GM23338 (cell line): ENCODE data around the gene EPGN. TPM values are rescaled to one million over a fixed set of nuclear protein-coding genes. Genes with fewer than 3 reads are reported as not detected.

Experiments
- ATAC-seq: fragments of 200-7000 bp; cut with Tn5 transposase; 3 replicates; pipeline ENCODE4 v1.9.1; 2020
- DNase-seq: peaks from one replicate; pipeline ENCODE4 v3.0.0-alpha.2; 2015; ENCODE audit warnings: low spot score
- H2AFZ ChIP-seq: fragments of 200-600 bp; sonication (generic); 2 replicates; pipeline ENCODE4 v1.8.0; 2016; ENCODE audit warnings: antibody characterized with exemption, mild to moderate bottlenecking, moderate library complexity
- H3F3A ChIP-seq: fragments of 200-600 bp; sonication (generic); replicated peaks from 2 replicates; pipeline ENCODE4 v1.8.0; 2017; ENCODE audit warnings: antibody characterized with exemption, mixed run types, low read depth
- H3K27ac ChIP-seq: fragments of 200-600 bp; sonication (generic); 2 replicates; pipeline ENCODE4 v1.6.1; 2016; ENCODE audit warnings: low read depth
- H3K27me3 ChIP-seq: fragments of 200-600 bp; sonication (generic); 2 replicates; pipeline ENCODE4 v1.8.0; 2016; ENCODE audit warnings: mild to moderate bottlenecking, mixed run types, moderate library complexity; ENCODE audit not compliant: insufficient read depth
- H3K36me3 ChIP-seq: fragments of 200-600 bp; sonication (generic); 2 replicates; pipeline ENCODE4 v1.8.0; 2016; ENCODE audit warnings: mild to moderate bottlenecking; ENCODE audit not compliant: insufficient read depth
- H3K4me1 ChIP-seq: fragments of 200-600 bp; sonication (generic); 2 replicates; pipeline ENCODE4 v1.8.0; 2016; ENCODE audit warnings: mild to moderate bottlenecking, moderate library complexity; ENCODE audit not compliant: insufficient read depth
- H3K4me2 ChIP-seq: fragments of 200-600 bp; sonication (generic); 2 replicates; pipeline ENCODE4 v1.7.1; 2017; ENCODE audit warnings: mixed run types
- H3K4me3 ChIP-seq: fragments of 200-600 bp; sonication (generic); 2 replicates; pipeline ENCODE4 v1.6.1; 2016; ENCODE audit warnings: mixed run types
- H3K79me2 ChIP-seq: fragments of 200-600 bp; sonication (generic); replicated peaks from 2 replicates; pipeline ENCODE4 v1.8.0; 2017; ENCODE audit warnings: mild to moderate bottlenecking; ENCODE audit not compliant: insufficient read depth
- H3K9me2 ChIP-seq: fragments of 200-600 bp; sonication (generic); 2 replicates; pipeline ENCODE4 v1.8.0; 2017; ENCODE audit not compliant: insufficient read depth
- H4K20me1 ChIP-seq: fragments of 200-600 bp; sonication (generic); replicated peaks from 2 replicates; pipeline ENCODE4 v1.8.0; 2017; ENCODE audit warnings: mild to moderate bottlenecking; ENCODE audit not compliant: insufficient read depth
- H3K27ac Mint-ChIP-seq: 2 replicates; pipeline ENCODE4 v1.8.0; 2020; ENCODE audit warnings: inconsistent platforms, mild to moderate bottlenecking, moderate library complexity, mixed read lengths
- H3K27me3 Mint-ChIP-seq: 3 replicates; pipeline ENCODE4 v1.8.0; 2022; ENCODE audit warnings: low read depth, mild to moderate bottlenecking, moderate library complexity, mixed read lengths, inconsistent platforms; ENCODE audit not compliant: insufficient read depth, poor library complexity
- H3K36me3 Mint-ChIP-seq: 3 replicates; pipeline ENCODE4 v1.8.0; 2021; ENCODE audit warnings: low read depth, mild to moderate bottlenecking, inconsistent platforms, moderate library complexity, mixed read lengths
- H3K4me1 Mint-ChIP-seq: 3 replicates; pipeline ENCODE4 v1.8.0; 2020; ENCODE audit warnings: mild to moderate bottlenecking, inconsistent platforms, mixed read lengths
- H3K4me3 Mint-ChIP-seq: 3 replicates; pipeline ENCODE4 v1.8.0; 2021; ENCODE audit warnings: moderate library complexity, mild to moderate bottlenecking, inconsistent platforms, mixed read lengths
- H3K9me3 Mint-ChIP-seq: 3 replicates; pipeline ENCODE4 v1.8.0; 2020; ENCODE audit warnings: moderate library complexity, mild to moderate bottlenecking, inconsistent platforms, mixed read lengths
- CREB1 ChIP-seq: fragments of 250-450 bp; sonication (Bioruptor Pico); IDR thresholded peaks from 2 replicates; pipeline ENCODE4 v1.5.0; 2020; ENCODE audit warnings: low read depth, mild to moderate bottlenecking, moderate library complexity
- CTCF ChIP-seq, 2 experiments: fragments of 200-600 bp in 1 of 2; sonication (generic) in 1 of 2; conservative IDR thresholded peaks; 2 replicates each; pipeline versions ENCODE4 v1.5.1 to v1.6.1; 2016 to 2017; ENCODE audit warnings: antibody characterized with exemption in 2 of 2, low read depth in 2 of 2, mild to moderate bottlenecking in 2 of 2, moderate library complexity in 1 of 2
- ETS1 ChIP-seq: IDR thresholded peaks from 2 replicates; pipeline ENCODE4 v1.6.1; 2016; ENCODE audit warnings: antibody characterized with exemption
- EZH2 ChIP-seq: fragments of 200-600 bp; sonication (generic); IDR thresholded peaks from one replicate; pipeline ENCODE4 v1.8.0; 2017; ENCODE audit warnings: antibody characterized with exemption, mild to moderate bottlenecking, low read depth; ENCODE audit not compliant: unreplicated experiment
- EZH2phosphoT487 ChIP-seq: fragments of 200-600 bp; sonication (generic); IDR thresholded peaks from one replicate; pipeline ENCODE4 v1.8.1; 2018; ENCODE audit warnings: antibody characterized with exemption; ENCODE audit not compliant: unreplicated experiment
- JUNB ChIP-seq: IDR thresholded peaks from one replicate; pipeline ENCODE4 v1.6.1; 2016; ENCODE audit warnings: antibody characterized with exemption; ENCODE audit not compliant: unreplicated experiment
- NANOG ChIP-seq: IDR thresholded peaks from 2 replicates; pipeline ENCODE4 v1.6.1; 2016; ENCODE audit warnings: antibody characterized with exemption, borderline replicate concordance
- POLR2AphosphoS5 ChIP-seq: IDR thresholded peaks from 2 replicates; pipeline ENCODE4 v1.6.1; 2016; ENCODE audit warnings: antibody characterized with exemption, low read depth
- REST ChIP-seq: IDR thresholded peaks from one replicate; pipeline ENCODE4 v1.6.1; 2018; ENCODE audit warnings: antibody characterized with exemption; ENCODE audit not compliant: unreplicated experiment
- STAT1 ChIP-seq: IDR thresholded peaks from one replicate; pipeline ENCODE4 v1.6.1; 2016; ENCODE audit warnings: antibody characterized with exemption; ENCODE audit not compliant: unreplicated experiment
- ZNF114 ChIP-seq: fragments of 250-450 bp; sonication (Bioruptor Pico); IDR thresholded peaks from 2 replicates; pipeline ENCODE4 v1.5.0; 2020; ENCODE audit warnings: mild to moderate bottlenecking, moderate library complexity
- ZNF331 ChIP-seq: fragments of 250-450 bp; sonication (Bioruptor Pico); IDR thresholded peaks from 2 replicates; pipeline ENCODE4 v1.5.0; 2020; ENCODE audit warnings: low read depth, mild to moderate bottlenecking, moderate library complexity
- ZNF462 ChIP-seq: fragments of 250-450 bp; sonication (Bioruptor Pico); IDR thresholded peaks from 2 replicates; pipeline ENCODE4 v1.5.0; 2020; ENCODE audit warnings: mild to moderate bottlenecking, moderate library complexity
- polyA plus RNA-seq: library from polyadenylated mRNA; unstranded; fragments of >200 nt; fragmentation: Nextera tagmentation; extraction: Ambion mirVana; gene quantifications from 2 replicates; pipeline ENCODE4 v1.2.1, GENCODE V29; 2016
- total RNA-seq: library from RNA; depleted of rRNA; stranded (reverse); fragments of >200 nt; shearing (Covaris generic); gene quantifications from 2 replicates; pipeline ENCODE4 v1.2.3, GENCODE V29; 2014

The EPGN gene
- total and polyA plus RNA-seq, 2 experiments from 2014 or later = not detected

GRCh38 chr4:74258963-74259362 lies 49.3 kb upstream of the EPGN start (continued):
- TF ChIP-seq ZNF462 (CRISPR knock-in tag) (no peak), POLR2AphosphoS5 (no peak), NANOG (no peak), CREB1 (CRISPR knock-in tag) (no peak)

GRCh38 chr4:74260036-74260435 lies 48.2 kb upstream of the EPGN start:
- Histone ChIP-seq H3K27me3 (no peaks in the 10 kb centered on the region), H3K79me2 (no peaks in the 10 kb centered on the region), H3K4me1 (no peaks in the 10 kb centered on the region), H3K4me2 (no peak overlapping the region), H3K36me3 (no peaks in the 10 kb centered on the region), H3F3A (no peaks in the 10 kb centered on the region), H3K4me3 (no peak overlapping the region), H2AFZ (no peak overlapping the region), H3K9me2 (no peaks in the 10 kb centered on the region), H4K20me1 (no peaks in the 10 kb centered on the region), H3K27ac (no peak overlapping the region)
- H3K4me1 Mint-ChIP-seq = no peaks in the 10 kb centered on the region
- ATAC-seq (no peak), DNase-seq (no peak)
- no peaks in the 10 kb centered on the region for H3K27me3 Mint-ChIP-seq
- no peaks in the 10 kb centered on the region for H3K9me3 Mint-ChIP-seq
- no peak overlapping the region for H3K27ac Mint-ChIP-seq
- H3K4me3 Mint-ChIP-seq = no peak overlapping the region
- no peaks in the 10 kb centered on the region for H3K36me3 Mint-ChIP-seq
- TF ChIP-seq NANOG (no peak), CTCF (conservative IDR thresholded peaks at IDR 0.05; ENCODE audit: low read depth in 2 of 2) (no peak), ZNF331 (CRISPR knock-in tag) (no peak), EZH2phosphoT487 (no peak), REST (no peak), STAT1 (no peak), CREB1 (CRISPR knock-in tag) (no peak), POLR2AphosphoS5 (no peak), JUNB (no peak), ZNF114 (no peak), EZH2 (no peak), ETS1 (no peak)
